Esophagus squamous epithelium (tissue), 4 donors: ENCODE data around the gene ATP8A1.

Experiments
- POLR2A ChIP-seq, 4 donors: fragments of 450-650 bp; IDR thresholded peaks; one replicate each; pipeline ENCODE4 v1.6.1; 2017; ENCODE audit warnings: antibody characterized with exemption in 4 of 4, mild to moderate bottlenecking in 4 of 4, moderate library complexity in 3 of 4
- TF ChIP-seq, protein P1 (sequence below), 6 experiments: fragments of 450-650 bp in 4 of 6; fragments of 200-600 bp in 2 of 6; sonication (generic) in 2 of 6; IDR thresholded peaks; one replicate each; pipeline ENCODE4 v1.5.1; 2016 to 2019; ENCODE audit warnings: antibody characterized with exemption in 6 of 6, mild to moderate bottlenecking in 4 of 6, moderate library complexity in 4 of 6

DNA sequence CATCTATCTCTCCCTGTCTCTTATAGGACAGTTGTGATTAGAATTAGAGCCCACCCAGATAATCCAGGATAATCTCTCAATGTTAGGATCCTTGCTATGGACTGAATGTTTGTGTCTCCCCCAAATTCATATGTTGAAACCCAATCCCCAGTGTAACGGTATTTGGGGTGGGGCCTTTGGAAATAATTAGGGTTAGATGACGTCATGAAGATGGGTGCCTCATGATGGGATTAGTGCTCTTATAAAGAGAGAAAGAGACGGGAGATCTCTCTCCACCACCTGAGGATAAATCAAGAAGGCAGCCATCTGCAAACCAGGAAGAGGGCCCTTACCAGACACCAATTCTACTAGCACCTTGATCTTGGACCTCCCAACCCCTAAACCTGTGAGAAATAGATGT lies 293.3 kb downstream of the ATP8A1 start:
- TF ChIP-seq, protein P1, sequence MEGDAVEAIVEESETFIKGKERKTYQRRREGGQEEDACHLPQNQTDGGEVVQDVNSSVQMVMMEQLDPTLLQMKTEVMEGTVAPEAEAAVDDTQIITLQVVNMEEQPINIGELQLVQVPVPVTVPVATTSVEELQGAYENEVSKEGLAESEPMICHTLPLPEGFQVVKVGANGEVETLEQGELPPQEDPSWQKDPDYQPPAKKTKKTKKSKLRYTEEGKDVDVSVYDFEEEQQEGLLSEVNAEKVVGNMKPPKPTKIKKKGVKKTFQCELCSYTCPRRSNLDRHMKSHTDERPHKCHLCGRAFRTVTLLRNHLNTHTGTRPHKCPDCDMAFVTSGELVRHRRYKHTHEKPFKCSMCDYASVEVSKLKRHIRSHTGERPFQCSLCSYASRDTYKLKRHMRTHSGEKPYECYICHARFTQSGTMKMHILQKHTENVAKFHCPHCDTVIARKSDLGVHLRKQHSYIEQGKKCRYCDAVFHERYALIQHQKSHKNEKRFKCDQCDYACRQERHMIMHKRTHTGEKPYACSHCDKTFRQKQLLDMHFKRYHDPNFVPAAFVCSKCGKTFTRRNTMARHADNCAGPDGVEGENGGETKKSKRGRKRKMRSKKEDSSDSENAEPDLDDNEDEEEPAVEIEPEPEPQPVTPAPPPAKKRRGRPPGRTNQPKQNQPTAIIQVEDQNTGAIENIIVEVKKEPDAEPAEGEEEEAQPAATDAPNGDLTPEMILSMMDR (IDR thresholded peaks at IDR 0.05), result no peak
- no peak for TF ChIP-seq POLR2A (IDR thresholded peaks at IDR 0.05)
